Measurements from ENCODE around the gene MPP7.

The MPP7 gene

GRCh38 chr10:28318626-28319025, 15.8 kb upstream of the MPP7 start:
- no peak for FAIRE-seq
- TF ChIP-seq POLR2A (IDR thresholded peaks at IDR 0.05; ENCODE audit: low read depth, low read length): no peak
- DNase-seq (ENCODE audit: insufficient read length, low spot score): no peak

GRCh38 chr10:28317760-28318159, 14.9 kb upstream of the MPP7 start:
- TF ChIP-seq POLR2A (IDR thresholded peaks at IDR 0.05; ENCODE audit: low read depth, low read length): no peak
- DNase-seq (ENCODE audit: insufficient read length, low spot score) (no peak), FAIRE-seq (no peak)

GRCh38 chr10:28316696-28317095, 13.8 kb upstream of the MPP7 start:
- no peak for DNase-seq (ENCODE audit: insufficient read length, low spot score)
- FAIRE-seq: no peak
- TF ChIP-seq POLR2A (IDR thresholded peaks at IDR 0.05; ENCODE audit: low read depth, low read length): no peak

- DNase-seq (ENCODE audit: insufficient read length, low spot score) (no peak), FAIRE-seq (no peak)
- TF ChIP-seq POLR2A (IDR thresholded peaks at IDR 0.05; ENCODE audit: low read depth, low read length): no peak
Observed at GRCh38 chr10:28315140-28315539, 12.3 kb upstream of the MPP7 start.

GRCh38 chr10:28314211-28314610, 11.3 kb upstream of the MPP7 start:
- DNase-seq (ENCODE audit: insufficient read length, low spot score) (no peak), FAIRE-seq (no peak)
- no peak for TF ChIP-seq POLR2A (IDR thresholded peaks at IDR 0.05; ENCODE audit: low read depth, low read length)

GRCh38 chr10:28312572-28312971, 9.7 kb upstream of the MPP7 start:
- DNase-seq (ENCODE audit: insufficient read length, low spot score): no peak
- no peak for FAIRE-seq

GRCh38 chr10:28311104-28311503, 8.2 kb upstream of the MPP7 start:
- TF ChIP-seq POLR2A (IDR thresholded peaks at IDR 0.05; ENCODE audit: low read depth, low read length): no peak
- FAIRE-seq: no peak

More at GRCh38 chr10:28312572-28312971, 9.7 kb upstream of the MPP7 start:
- TF ChIP-seq POLR2A (IDR thresholded peaks at IDR 0.05; ENCODE audit: low read depth, low read length): no peak

GRCh38 chr10:28307267-28307666, 4.4 kb upstream of the MPP7 start:
- FAIRE-seq: no peak
- DNase-seq (ENCODE audit: insufficient read length, low spot score): no peak
- no peak for TF ChIP-seq POLR2A (IDR thresholded peaks at IDR 0.05; ENCODE audit: low read depth, low read length)

More at GRCh38 chr10:28311104-28311503, 8.2 kb upstream of the MPP7 start:
- no peak for DNase-seq (ENCODE audit: insufficient read length, low spot score)

- TF ChIP-seq POLR2A (IDR thresholded peaks at IDR 0.05; ENCODE audit: low read depth, low read length): no peak
- DNase-seq (ENCODE audit: insufficient read length, low spot score) (no peak), FAIRE-seq (no peak)
Observed at GRCh38 chr10:28305553-28305952, 2.7 kb upstream of the MPP7 start.

GRCh38 chr10:28304032-28304571, 1.2 kb upstream of the MPP7 start:
- FAIRE-seq (no peak), DNase-seq (ENCODE audit: insufficient read length, low spot score) (no peak)
- TF ChIP-seq POLR2A (IDR thresholded peaks at IDR 0.05; ENCODE audit: low read depth, low read length): no peak

GRCh38 chr10:28302012-28302637, 739 bp downstream of the MPP7 start:
- no peak for TF ChIP-seq POLR2A (IDR thresholded peaks at IDR 0.05; ENCODE audit: low read depth, low read length)
- no peak for DNase-seq (ENCODE audit: insufficient read length, low spot score)
- FAIRE-seq: no peak

GRCh38 chr10:28300027-28300426, 2.8 kb downstream of the MPP7 start:
- FAIRE-seq (no peak), DNase-seq (ENCODE audit: insufficient read length, low spot score) (no peak)
- no peak for TF ChIP-seq POLR2A (IDR thresholded peaks at IDR 0.05; ENCODE audit: low read depth, low read length)

- no peak for FAIRE-seq
- no peak for DNase-seq (ENCODE audit: insufficient read length, low spot score)
- no peak for TF ChIP-seq POLR2A (IDR thresholded peaks at IDR 0.05; ENCODE audit: low read depth, low read length)
Observed at GRCh38 chr10:28298951-28299350, 3.9 kb downstream of the MPP7 start.

GRCh38 chr10:28296023-28296422, 6.8 kb downstream of the MPP7 start:
- DNase-seq (ENCODE audit: insufficient read length, low spot score) (no peak), FAIRE-seq (no peak)
- TF ChIP-seq POLR2A (IDR thresholded peaks at IDR 0.05; ENCODE audit: low read depth, low read length): no peak

GRCh38 chr10:28295336-28295735, 7.5 kb downstream of the MPP7 start:
- FAIRE-seq (no peak), DNase-seq (ENCODE audit: insufficient read length, low spot score) (no peak)
- TF ChIP-seq POLR2A (IDR thresholded peaks at IDR 0.05; ENCODE audit: low read depth, low read length): no peak

Data from H54 (cell line).